Thyroid gland (tissue), 4 donors: ENCODE data around the gene STX2.

Experiments used
- CTCF ChIP-seq, 6 experiments: fragments of 200-600 bp in 3 of 6; fragments of 450-650 bp in 3 of 6; sonication (generic) in 3 of 6; IDR thresholded peaks; one replicate each; pipeline ENCODE4 v1.5.1; 2016 to 2019; ENCODE audit warnings: antibody characterized with exemption in 6 of 6, mild to moderate bottlenecking in 2 of 6, inconsistent platforms in 1 of 6, moderate library complexity in 1 of 6
- POLR2A ChIP-seq, 2 donors: fragments of 450-650 bp; IDR thresholded peaks; one replicate each; pipeline ENCODE4 v1.6.1; 2017; ENCODE audit warnings: antibody characterized with exemption in 2 of 2, mild to moderate bottlenecking in 2 of 2, moderate library complexity in 1 of 2

GRCh38 chr12:130742112-130742511, 96.9 kb downstream of the STX2 start:
- TF ChIP-seq CTCF (IDR thresholded peaks at IDR 0.05) (no peak), POLR2A (IDR thresholded peaks at IDR 0.05) (no peak)
